Inferior parietal cortex (tissue), 1 donor: Measurements from ENCODE around the gene COTL1.

Source experiments
- DNase-seq: peaks from one replicate; pipeline ENCODE4 v3.0.0-alpha.2; 2016; ENCODE audit errors: extremely low spot score

Gene COTL1, protein sequence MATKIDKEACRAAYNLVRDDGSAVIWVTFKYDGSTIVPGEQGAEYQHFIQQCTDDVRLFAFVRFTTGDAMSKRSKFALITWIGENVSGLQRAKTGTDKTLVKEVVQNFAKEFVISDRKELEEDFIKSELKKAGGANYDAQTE

DNA sequence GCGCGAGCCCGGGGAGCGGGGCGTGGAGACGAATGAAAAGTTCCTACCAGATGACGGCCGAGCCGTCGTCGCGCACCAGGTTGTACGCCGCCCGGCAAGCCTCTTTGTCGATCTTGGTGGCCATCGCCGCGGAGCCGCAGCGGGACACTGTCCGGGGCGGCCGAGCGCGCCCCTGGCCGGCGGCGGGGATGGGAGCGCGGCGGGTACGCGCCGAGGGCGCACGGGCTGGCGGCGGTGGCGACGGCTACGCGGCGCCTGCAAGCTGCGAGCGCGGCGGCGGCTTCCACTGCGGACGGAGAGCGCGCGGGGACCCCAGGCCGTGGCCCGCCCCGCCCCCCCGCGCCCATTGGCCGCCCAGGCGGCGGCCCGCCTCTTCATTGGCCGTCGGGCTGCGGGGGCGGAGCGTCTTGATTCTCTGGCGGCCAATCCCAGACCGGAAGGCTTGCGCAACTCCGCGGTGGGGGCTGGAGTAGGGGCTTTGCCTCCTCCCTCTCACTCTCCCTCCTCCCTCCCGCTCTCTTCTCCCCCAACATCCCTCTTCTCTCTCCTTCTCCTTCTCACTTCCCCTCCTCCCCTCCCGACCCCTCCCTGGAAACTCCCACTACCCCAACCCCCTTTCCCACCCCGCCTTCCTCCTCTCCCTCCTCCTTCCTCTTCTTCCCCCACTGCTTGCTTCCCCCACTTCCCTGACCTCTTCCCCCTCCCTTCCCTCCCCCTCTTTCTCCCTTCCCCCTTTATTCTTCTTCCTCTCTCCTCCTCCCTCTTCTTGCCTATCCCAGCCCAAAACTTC, at the start of gene COTL1:
Gene COTL1 (minus strand): TSS at position 288 of the 790 bp plus-strand sequence. CDS start 164 bp downstream, at position 124.
- peak; percentile 91 for DNase-seq

DNA sequence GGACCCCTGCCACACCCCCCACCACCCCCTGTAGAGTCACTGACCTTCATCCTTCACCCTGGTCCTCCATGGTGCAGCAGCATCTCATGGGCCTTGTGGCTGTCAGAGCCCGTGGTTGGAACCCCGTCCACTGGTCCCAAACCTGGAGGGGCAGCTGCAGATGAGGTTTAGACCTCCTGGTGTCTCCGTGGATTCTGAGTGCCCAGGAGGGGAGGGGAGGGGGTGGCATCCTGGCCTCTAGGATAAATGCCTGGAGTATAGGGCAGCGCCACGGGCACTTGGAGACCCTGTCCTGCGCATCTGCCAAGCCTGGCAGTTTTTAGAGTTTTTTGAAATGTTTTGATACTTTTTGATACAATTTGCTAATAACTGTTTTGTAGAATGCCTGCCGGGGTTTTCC, 48.0 kb upstream of the COTL1 start:
- DNase-seq = no peak

DNA sequence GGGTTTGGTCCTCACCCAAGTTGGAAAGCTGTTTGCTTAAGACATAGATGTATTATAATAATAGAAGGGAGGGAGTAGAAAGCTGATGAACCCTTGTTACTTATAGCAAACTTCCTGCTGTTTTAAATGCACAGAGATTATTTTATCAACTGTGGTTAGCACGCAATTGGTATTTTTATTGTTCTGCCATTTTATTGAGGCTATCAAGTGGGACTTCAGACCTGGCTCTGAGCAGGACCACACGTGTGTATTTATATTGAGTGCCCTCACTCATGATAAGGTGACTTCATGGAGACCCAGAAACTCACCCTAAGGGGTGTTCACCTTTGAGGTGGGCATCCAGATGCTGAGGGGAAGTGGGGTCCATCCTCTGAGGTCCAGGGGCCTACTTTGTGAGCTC, 47.5 kb upstream of the COTL1 start:
- no peak for DNase-seq

DNA sequence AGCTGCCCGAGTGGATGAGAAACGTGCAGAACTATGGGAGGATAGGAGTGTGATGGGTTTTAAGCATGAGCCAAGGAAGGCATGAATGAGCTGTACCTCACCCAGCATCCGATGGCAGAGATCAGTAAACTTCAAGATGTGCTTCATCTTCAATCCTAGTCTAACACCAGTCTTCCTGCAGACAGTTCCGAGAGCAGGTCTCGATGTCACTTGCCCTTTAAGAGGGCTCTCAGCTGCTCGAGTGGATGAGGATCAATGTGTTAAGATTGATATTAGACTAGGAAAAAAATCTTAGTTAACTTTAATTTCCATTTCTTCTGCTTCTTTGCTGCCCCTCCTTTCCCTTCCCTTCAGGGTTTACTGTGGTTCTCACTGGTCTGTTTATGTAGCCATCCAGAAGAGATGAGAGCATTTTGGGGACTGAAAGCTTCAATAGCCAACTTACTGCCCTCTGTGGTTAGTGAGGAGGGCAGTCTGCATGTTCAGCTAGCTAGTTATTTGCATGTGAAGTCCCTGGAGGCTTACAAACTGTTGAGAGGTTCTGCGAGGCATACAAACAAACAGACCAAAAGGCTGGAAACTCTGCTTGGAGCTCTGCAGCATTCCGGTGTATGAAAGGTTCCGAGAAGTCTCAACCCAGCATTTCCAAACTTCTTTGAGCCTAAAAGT, 45.7 kb upstream of the COTL1 start:
- DNase-seq = no peak

DNA sequence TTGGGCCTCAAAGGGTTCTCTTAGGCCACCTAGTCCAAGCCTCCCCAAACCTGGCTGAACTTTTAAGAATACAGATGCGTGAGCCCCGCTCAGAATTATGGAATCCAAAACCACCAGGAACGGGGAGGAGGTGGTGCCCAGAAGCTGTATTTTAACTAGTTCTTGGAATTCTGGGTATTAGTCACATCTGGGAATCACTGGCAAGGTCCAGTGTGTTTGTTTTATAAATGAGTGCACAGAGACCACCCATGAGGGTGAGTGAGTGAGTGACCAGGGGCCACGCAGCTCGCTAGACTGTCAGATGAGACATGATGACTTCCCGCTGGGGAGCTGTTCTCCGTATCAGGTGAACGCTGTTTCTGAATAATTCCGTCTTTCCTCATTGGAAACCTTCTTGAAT, 44.6 kb upstream of the COTL1 start:
- no peak for DNase-seq

DNA sequence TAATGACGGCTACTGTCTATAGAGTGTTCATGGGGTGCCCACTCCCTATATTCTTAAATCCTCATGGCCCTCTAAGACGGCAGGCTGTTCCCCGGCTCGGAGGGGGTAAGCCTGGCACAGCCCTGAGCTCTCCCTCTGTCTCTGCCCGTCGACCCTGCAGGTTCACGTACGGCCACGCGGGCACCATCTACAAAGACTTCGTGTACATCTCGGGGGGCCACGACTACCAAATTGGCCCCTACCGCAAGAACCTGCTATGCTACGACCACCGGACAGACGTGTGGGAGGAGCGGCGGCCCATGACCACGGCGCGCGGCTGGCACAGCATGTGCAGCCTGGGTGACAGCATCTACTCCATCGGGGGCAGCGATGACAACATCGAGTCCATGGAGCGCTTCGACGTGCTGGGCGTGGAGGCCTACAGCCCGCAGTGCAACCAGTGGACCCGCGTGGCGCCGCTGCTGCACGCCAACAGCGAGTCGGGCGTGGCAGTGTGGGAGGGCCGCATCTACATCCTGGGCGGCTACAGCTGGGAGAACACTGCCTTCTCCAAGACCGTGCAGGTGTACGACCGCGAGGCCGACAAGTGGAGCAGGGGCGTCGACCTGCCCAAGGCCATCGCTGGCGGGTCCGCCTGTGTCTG, 43.7 kb upstream of the COTL1 start:
- no peak for DNase-seq

DNA sequence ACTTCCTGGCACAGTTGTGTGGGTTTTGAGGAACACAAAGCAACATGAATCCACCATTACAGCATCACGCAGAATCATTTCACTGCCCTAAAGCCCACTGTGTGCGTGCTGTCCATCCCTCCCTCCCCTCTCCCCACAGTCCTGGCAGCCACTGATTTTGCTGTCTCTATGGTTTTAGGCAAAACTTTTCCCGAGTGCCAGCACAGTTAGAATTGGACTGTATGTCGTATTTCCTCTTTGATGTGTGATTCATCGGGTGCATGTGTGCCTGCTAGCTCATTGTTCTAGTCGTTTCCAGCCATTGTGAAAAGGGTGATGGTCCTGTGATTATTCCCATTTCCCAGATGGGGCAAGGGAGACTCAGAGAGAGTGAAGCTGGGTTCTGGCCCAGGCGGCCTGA, 43.1 kb upstream of the COTL1 start:
- DNase-seq = no peak

DNA sequence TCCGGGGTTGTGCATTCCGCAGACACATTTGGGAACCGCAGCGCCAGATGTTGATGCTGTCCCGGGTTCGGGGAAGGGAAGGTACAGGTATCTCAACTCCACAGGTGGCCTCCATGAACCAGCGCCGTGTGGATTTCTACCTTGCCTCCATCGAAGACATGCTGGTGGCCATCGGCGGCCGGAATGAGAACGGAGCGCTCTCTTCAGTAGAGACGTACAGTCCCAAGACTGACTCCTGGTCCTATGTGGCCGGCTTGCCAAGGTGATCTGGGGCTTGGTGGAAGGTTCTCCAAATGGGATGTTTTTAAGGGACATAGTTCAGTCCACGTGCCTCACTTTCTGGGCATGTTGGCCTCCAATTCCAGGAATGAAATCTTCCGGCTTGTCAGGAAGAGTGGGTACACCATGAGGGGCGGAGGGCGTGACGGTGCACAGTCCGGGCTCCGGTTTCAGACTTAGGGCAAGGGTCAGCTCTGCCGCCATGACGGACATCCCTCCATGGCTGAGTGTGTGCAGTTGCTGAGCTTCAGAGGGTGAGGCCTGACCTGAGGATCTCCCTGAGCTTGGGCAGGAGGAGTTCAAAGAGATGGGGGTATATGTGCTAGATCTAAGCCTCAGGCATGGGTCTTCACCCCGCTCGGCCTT, 41.9 kb upstream of the COTL1 start:
- DNase-seq = no peak

DNA sequence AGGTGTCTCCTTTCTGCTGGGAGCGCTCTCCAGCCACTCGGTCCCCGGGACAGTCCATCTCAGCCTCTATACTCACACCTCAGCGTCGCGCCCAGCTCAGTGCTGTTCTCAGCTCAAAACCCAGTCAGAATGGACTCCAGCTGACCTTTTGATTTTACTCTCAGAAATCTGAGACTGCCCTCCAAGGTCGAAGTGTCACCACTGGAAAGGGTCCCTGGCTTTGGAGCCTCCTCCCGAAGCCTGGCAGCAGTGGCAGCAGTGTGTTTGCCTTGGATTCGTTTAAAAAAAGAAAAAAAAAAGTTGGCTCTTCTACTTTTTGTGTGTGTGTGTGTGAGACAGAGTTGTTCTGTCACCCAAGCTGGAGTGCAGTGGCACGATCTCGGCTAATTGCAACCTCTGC, 40.8 kb upstream of the COTL1 start:
- no peak for DNase-seq

DNA sequence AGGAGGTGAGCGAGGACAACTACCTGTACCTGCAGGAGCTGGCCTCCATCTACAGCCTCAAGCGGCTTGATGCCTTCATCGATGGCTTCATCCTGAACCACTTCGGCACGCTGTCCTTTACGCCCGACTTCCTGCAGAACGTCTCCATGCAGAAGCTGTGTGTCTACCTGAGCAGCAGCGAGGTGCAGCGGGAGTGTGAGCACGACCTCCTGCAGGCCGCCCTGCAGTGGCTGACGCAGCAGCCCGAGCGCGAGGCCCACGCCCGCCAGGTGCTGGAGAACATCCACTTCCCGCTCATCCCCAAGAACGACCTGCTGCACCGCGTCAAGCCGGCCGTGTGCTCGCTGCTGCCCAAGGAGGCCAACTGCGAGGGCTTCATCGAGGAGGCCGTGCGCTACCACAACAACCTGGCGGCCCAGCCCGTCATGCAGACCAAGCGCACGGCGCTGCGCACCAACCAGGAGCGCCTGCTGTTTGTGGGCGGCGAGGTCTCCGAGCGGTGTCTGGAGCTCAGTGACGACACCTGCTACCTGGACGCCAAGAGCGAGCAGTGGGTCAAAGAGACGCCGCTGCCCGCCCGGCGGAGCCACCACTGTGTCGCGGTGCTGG, 39.5 kb upstream of the COTL1 start:
- DNase-seq = no peak

DNA sequence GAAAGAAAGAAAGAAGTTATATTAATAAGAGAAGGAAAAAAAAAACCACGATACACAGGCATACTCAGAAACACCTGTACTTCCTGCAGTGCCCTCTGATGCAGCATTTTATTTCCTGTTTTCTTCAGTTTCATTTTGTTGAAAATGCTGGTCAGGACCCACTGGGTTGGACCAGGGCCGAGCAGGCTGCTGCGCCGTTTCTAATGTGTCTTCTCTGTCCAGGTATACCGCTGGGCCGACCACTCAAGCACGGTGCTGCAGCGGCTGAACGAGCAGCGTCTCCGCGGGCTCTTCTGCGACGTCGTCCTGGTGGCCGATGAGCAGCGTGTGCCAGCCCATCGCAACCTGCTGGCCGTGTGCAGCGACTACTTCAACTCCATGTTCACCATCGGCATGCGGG, 38.8 kb upstream of the COTL1 start:
- no peak for DNase-seq

DNA sequence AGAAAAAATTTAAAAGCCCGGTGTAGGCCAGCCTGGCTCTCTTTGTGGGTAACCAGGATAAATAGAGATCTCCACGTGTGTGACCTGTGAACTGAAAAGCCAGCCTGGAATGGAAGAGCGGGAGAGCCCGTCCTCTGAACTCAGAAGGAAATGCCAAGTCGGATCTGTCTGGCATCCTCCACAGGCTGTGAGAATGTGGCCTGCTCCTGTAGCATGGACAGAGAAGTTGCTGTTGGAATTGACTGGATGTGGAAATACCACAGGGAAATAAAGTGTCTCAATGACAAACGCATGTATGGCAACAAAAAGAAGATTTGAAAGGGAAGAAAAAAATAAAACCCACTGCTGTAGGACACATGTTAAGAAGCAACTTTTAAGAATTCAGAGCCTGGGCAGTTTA, 37.1 kb upstream of the COTL1 start:
- DNase-seq = no peak

DNA sequence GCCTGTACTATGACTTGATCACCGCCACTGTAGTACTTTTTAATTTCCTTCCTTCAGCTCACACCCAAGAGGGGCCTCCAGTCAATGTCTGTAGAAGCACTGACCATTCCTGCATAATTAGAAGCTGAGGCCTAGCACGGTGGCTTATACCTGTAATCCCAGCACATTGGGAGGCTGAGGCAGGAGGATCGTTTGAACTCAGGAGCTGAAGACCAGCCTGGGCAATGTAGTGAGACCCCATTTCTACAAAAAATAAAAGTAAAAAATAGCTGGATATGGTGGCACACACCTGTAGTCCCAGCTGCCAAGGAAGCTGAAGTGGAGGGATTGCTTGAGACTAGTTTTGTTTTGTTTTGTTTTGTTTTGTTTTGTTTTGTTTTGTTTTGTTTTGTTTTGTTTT, 36.4 kb upstream of the COTL1 start:
- DNase-seq = no peak

DNA sequence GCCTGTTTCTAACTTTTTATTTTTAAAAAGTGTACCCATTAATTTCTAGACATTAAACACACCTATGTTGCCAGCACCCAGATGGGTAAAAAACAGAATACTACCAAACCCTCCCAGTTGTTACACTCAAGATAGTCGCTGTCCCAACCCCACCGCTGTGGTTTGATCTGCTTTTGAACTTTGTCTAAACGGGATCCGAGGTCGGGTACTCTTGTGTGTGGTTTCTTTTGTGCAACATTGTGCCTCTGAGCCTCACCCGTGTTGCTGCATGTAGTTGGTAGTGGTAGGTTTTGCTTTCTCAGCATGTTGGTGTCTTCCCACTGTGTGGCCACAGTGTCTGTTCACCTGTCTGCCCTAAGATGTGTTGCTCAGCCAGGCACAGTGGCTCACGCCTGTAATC, 34.7 kb upstream of the COTL1 start:
- no peak for DNase-seq

DNA sequence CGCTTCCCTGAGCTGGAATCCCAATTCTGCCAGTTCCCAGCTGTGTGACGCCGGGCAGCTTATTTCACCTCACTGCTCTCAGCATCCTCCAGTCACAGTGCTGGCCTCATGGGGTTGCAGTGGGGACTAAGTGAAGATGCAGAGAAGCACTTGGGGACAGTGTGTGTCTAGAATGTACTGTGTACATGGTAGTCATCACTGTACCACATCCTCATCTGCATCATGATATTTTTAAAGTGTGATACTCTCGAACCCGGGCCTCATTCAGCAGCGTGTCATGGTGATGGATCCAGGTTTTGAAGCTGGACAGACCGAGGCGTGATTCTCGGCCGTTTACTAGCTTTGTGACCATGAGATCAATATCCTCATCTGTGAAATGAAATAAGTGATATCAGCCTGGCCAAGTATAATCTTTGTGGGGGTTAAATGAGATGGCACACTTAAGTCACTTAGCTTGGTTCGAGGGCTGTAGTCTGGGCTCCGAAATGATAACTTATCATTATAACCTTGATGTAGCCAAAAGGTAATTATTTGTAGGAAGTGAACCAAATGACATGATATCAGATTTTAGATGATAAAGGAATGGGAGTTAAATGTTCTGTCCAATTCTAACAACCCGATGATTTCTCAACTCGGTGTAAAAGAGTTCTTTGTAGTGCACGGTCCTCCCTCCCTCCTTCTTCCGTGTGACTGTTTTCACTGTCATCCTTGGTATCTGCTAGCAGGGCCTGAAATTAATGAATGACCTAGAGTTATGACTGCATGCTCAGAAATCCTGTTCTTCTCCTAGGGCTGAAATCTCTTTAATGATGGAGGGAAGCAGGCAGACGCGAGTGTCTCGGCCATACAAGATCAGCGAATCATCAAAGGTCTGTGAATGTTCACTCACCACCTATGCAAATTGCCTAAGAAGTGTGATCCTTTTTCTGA, 32.4 kb upstream of the COTL1 start:
- no peak for DNase-seq

DNA sequence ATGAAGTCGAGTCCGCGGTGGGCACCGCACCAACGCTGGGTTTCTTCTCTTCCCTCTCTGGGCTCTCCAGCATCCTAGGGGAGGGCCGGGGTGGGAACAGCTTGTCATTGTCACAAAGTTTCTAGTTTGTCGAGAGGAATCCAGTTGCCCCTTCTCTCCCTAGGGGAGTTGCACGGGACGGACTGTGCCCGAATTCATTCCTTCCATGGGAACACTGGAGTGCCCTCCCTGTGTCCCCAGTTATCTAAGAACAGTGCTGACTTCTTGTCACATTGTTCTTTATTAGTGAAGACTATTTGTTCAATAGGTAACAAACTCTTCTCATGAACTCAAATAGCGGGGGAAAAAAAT, 31.6 kb upstream of the COTL1 start:
- no peak for DNase-seq

DNA sequence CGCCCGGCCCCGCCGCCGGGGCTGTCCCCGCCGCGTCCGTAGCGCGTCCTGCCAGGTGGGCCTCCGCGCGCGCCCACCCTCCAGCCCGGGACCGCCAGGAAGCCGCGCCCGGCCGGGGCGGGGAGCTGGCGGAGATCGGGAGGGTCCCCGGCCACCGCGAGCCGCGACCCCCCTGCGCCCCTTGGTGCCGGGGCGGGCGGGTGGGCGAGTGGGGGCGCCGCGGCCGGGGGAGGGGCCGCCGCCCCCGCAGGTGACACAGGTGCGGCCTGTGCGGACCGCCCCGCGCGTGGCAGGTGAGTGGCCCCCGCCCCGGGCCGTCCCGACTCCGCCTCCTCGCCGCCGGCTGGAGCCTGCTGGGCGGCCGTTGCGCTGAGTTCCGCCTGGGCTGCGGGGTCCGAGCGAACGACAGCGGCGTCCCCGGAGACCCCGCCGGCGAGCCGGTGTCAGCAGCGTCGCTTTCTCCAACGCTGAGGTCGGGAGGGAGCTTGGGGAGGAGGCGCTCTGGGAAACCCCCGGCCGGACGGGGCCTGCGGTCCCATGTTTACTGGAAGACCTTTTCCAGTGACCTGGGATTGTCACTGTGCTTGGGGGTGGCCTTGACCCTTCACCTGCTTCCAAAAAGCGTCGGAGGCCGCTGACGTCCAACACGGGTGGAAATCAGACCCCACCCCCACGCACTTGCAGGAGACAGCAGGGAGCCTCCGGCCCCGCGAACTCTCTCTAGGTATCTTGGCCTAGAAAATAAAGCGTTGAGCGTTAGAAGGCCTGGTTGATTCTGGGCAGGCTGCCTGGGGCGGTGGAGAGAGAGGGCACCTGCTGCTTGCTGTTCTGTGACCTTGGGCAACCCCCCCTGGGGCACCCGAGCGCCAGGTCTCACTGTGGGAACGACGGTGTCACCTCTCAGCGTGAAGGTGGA, 31.0 kb upstream of the COTL1 start:
- DNase-seq = no peak

DNA sequence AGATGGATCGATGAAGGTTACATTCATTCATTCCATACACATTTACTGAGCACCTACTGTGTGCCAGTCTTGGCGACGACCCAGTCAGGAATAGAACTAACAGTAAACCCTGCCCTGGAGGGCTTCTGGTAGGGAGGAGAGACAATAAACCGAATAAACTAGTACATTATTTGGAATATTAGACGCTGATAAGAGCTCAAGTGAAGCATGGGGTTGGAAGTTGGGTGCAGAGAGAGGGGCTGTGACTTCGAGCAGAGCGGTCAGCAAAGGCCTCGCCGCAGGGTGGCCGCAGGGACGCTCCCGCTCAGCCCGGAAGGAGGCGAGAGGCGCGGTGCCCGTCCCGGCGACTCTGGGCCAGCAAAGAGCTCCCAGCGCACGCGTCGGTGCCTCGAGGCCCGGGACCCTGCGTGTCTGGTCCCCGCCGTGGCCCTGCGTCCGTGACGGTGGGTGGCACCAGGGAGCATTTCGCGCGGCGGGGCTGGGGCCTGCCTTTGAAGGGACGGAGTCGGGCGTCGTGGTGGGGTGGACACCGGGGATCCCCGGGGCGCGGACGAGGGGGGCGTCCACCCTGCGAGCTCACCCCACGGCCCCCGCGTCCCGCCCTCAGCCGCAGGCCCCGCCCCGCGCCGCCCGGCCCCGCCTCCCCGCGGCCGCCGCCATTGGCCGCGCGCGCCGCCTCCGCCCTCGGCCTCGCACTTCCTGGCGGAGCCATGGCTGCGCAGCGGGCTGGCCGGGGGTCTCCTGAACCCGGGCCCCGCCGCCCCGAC, 30.1 kb upstream of the COTL1 start, which contains the start of gene KLHL36:
Gene KLHL36 (plus strand): TSS at position 684 of the 767 bp plus-strand sequence. CDS start 2,357 bp downstream, outside the sequence.
- peak; percentile 27 for DNase-seq

DNA sequence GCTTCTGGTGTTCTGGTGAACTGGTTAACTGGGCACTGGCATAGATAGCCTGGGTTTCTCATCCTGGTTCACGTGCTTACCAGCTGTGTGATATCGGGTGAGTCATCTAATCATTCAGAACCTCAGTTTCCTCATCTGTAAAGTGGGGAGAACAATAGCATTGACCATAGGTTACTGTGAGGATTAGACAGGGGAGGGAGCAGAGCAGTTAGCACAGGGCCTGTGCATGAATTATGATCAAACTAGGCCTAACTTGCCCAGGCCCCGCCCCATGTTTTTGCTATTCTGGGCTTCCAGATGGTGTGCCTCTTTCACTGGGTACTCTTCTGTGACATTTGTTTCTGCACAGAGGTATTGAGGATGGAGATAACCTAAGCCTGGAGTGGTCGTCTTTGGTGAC, 25.8 kb upstream of the COTL1 start:
- no peak for DNase-seq
